ENCODE results near the gene CISD1.

The CISD1 gene

DNA sequence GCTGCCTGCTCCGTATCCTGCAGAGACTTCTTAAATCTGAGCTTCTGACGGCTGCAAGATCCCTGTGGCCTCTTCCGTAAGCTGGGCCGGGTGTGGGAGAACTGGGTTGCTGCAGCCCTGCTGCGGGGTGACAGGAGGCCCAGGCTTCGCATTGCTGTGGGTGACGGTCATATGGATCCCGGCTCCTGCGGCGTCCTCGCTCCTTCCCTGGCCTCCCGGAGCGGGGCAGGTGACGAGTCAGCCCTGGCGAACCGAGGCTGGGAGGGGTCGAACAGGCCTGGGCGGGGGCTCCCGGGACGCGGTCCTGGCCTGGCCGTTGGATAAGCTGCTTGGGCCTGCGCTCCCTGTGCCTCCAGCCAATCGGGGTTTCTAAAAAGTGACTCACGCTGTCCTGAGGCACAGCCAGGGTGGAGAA is 58.0 kb downstream of the CISD1 start:
- Histone ChIP-seq H3K9ac (ENCODE audit: low read depth in 1 of 2, low read length in 2 of 2) (no peak overlapping the region), H3K4me3 (ENCODE audit: low read length in 2 of 2) (no peak overlapping the region), H3K9me3 (ENCODE audit: control insufficient read depth in 2 of 2, low read length in 2 of 2) (no peaks in the 10 kb centered on the region), H3K27ac (ENCODE audit: low read depth in 2 of 2, low read length in 2 of 2) (no peak overlapping the region), H3K4me1 (ENCODE audit: control insufficient read depth in 2 of 2, insufficient read depth in 2 of 2, low read length in 2 of 2) (peaks cover 3 to 11% of the 10 kb centered on the region in 2 donors), H3K27me3 (ENCODE audit: control insufficient read depth in 2 of 2, insufficient read depth in 2 of 2, low read length in 2 of 2) (no peaks in the 10 kb centered on the region), H3K36me3 (ENCODE audit: control insufficient read depth in 2 of 2, insufficient read depth in 2 of 2, low read length in 2 of 2) (no peaks in the 10 kb centered on the region)

DNA sequence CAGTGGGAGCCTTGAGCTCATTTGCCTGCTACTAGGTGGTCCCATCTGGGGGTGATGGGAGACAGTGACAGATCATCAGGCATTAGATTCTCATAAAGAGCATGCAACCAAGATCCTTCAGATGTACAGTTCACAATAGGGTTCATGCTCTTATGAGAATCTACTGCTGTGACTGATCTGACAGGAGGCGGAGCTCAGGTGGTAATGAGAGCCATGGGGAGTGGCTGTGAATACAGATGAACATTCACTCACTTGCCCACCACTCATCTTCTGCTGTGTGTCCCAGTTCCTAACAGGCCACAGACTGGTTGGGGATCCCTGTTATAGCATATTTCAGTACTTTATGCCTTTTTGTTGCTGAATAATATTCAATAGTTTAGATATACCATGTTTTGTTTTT is 59.3 kb downstream of the CISD1 start:
- Histone ChIP-seq H3K9me3 (ENCODE audit: control insufficient read depth in 2 of 2, low read length in 2 of 2) (no peaks in the 10 kb centered on the region), H3K27me3 (ENCODE audit: control insufficient read depth in 2 of 2, insufficient read depth in 2 of 2, low read length in 2 of 2) (no peaks in the 10 kb centered on the region), H3K4me3 (ENCODE audit: low read length in 2 of 2) (no peak overlapping the region), H3K27ac (ENCODE audit: low read depth in 2 of 2, low read length in 2 of 2) (no peak overlapping the region), H3K9ac (ENCODE audit: low read depth in 1 of 2, low read length in 2 of 2) (no peak overlapping the region), H3K4me1 (ENCODE audit: control insufficient read depth in 2 of 2, insufficient read depth in 2 of 2, low read length in 2 of 2) (no peaks in the 10 kb centered on the region), H3K36me3 (ENCODE audit: control insufficient read depth in 2 of 2, insufficient read depth in 2 of 2, low read length in 2 of 2) (no peaks in the 10 kb centered on the region)

DNA sequence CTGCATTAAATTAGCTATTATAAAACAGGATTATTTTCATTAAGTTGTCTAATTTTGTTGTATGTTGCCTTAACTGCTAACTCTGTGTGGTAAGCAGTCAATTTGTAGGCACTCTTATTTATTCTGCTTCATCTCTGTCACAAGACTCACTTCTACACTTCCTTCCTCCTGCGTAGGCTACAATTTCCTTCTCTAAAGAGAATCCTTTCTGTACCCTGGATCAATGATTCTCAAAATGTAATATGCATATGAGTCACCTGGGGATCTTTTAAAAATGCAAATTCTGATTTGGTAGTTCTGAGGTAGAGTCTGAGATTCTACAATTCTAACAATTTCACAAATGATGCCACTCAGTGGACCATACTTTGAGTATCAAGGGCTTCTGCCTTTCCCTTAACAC is 61.5 kb downstream of the CISD1 start:
- Histone ChIP-seq H3K9me3 (ENCODE audit: control insufficient read depth in 2 of 2, low read length in 2 of 2) (no peaks in the 10 kb centered on the region), H3K27ac (ENCODE audit: low read depth in 2 of 2, low read length in 2 of 2) (no peak overlapping the region), H3K9ac (ENCODE audit: low read depth in 1 of 2, low read length in 2 of 2) (no peak overlapping the region), H3K36me3 (ENCODE audit: control insufficient read depth in 2 of 2, insufficient read depth in 2 of 2, low read length in 2 of 2) (no peaks in the 10 kb centered on the region), H3K27me3 (ENCODE audit: control insufficient read depth in 2 of 2, insufficient read depth in 2 of 2, low read length in 2 of 2) (no peaks in the 10 kb centered on the region), H3K4me1 (ENCODE audit: control insufficient read depth in 2 of 2, insufficient read depth in 2 of 2, low read length in 2 of 2) (peaks cover 0 to 4% of the 10 kb centered on the region in 2 donors), H3K4me3 (ENCODE audit: low read length in 2 of 2) (no peak overlapping the region)

DNA sequence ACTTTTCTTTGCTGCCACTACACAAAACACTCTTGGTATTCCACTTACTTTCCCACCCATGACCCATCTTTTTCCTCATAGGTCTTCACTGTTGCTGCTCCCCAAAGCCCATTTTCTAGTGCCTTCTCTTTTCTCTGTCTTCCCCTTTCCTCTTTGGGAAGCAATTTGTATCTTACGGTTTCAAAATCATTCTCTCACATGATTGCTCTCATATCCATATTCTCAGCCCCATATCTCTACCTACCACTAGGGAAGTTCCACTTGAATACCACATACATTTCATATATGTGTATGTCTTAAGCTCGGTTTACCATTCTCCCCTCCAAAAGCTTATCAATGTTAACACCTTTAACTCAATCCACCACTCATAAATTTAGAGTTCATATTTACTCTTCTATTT is 62.7 kb downstream of the CISD1 start:
- no peaks in the 10 kb centered on the region for H3K9me3 ChIP-seq (ENCODE audit: control insufficient read depth in 2 of 2, low read length in 2 of 2)
- no peak overlapping the region for H3K4me3 ChIP-seq (ENCODE audit: low read length in 2 of 2)
- no peaks in the 10 kb centered on the region for H3K36me3 ChIP-seq (ENCODE audit: control insufficient read depth in 2 of 2, insufficient read depth in 2 of 2, low read length in 2 of 2)
- peaks cover 8 to 11% of the 10 kb centered on the region in 2 donors for H3K4me1 ChIP-seq (ENCODE audit: control insufficient read depth in 2 of 2, insufficient read depth in 2 of 2, low read length in 2 of 2)
- H3K9ac ChIP-seq (ENCODE audit: low read depth in 1 of 2, low read length in 2 of 2), result no peak overlapping the region
- no peaks in the 10 kb centered on the region for H3K27me3 ChIP-seq (ENCODE audit: control insufficient read depth in 2 of 2, insufficient read depth in 2 of 2, low read length in 2 of 2)
- H3K27ac ChIP-seq (ENCODE audit: low read depth in 2 of 2, low read length in 2 of 2), result no peak overlapping the region

DNA sequence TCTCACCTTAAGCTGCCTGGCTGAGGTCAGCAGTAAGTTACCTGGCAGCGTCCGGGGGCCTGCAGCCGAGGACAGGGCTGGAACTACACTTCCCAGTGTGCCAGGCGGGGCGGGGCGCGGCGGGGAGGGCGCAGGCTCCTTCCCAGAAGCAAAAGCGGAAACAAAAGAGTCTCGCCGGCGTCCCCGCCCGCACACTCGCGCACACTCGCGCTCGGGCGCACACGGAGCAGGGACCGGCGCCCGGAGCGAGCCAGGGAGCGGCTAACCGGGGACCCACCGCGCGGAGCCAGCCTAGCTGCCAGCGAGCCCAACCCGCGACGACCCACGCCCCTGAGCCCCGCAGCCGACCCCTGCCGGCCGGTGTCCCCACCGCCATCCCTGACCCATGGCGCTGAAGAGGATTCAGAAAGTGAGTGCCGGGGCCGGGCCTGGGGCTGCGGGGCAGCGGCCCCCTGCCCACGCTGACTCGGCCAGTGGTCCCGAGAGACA is 65.9 kb downstream of the CISD1 start, which contains the start of gene UBE2D1:
TSS of gene UBE2D1 (plus strand) at position 190 of the 489 bp plus-strand sequence. CDS start at position 386, 196 bp downstream.
- Histone ChIP-seq H3K4me1 (ENCODE audit: control insufficient read depth in 2 of 2, insufficient read depth in 2 of 2, low read length in 2 of 2) (peaks cover 10 to 11% of the 10 kb centered on the region in 2 donors), H3K27ac (ENCODE audit: low read depth in 2 of 2, low read length in 2 of 2) (peak within 1 kb of the TSS; percentile 71 to 77), H3K27me3 (ENCODE audit: control insufficient read depth in 2 of 2, insufficient read depth in 2 of 2, low read length in 2 of 2) (no peaks in the 10 kb centered on the region), H3K9ac (ENCODE audit: low read depth in 1 of 2, low read length in 2 of 2) (peak within 1 kb of the TSS; percentile 87 to 89), H3K36me3 (ENCODE audit: control insufficient read depth in 2 of 2, insufficient read depth in 2 of 2, low read length in 2 of 2) (no peaks in the 10 kb centered on the region), H3K9me3 (ENCODE audit: control insufficient read depth in 2 of 2, low read length in 2 of 2) (no peaks in the 10 kb centered on the region), H3K4me3 (ENCODE audit: low read length in 2 of 2) (peak within 1 kb of the TSS; percentile 88 to 94)

DNA sequence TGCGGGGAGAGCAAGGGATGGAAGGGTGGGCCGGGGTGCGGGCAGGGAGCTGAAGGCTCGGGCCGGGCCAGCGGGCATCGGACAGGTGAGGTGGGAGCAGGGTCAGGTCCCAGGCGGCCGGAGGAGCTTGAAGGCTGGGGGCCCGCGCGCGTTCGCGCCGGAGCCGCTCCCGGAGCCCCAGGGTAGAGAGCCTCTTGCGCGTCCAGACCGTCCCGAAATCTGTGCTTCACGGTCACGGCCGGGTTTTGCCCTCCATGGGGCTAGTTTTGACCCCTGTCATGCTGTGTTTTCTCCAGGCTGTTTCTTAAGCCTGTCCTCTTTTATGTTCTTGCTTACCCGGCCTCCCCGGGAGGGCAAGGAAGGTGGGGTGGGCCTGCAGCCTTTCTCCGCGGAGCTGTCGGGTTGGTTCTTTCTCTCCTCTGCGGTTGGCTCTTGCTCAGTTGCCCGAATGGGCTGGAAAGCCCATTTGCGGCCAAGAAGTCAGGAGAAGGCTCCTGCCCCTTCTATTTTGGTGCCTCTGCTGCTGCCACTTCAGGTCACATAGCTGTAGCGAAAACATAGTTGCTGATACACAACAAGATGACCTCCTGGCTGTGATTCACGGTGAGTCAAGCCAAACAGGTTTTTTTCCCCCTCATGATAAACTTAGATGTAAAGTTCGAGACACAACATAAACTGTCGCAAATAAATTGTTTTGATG is 66.5 kb downstream of the CISD1 start:
- H3K36me3 ChIP-seq (ENCODE audit: control insufficient read depth in 2 of 2, insufficient read depth in 2 of 2, low read length in 2 of 2), result no peaks in the 10 kb centered on the region
- peak overlapping the region; percentile 87 to 89 for H3K9ac ChIP-seq (ENCODE audit: low read depth in 1 of 2, low read length in 2 of 2)
- peak overlapping the region; percentile 71 to 77 for H3K27ac ChIP-seq (ENCODE audit: low read depth in 2 of 2, low read length in 2 of 2)
- no peaks in the 10 kb centered on the region for H3K27me3 ChIP-seq (ENCODE audit: control insufficient read depth in 2 of 2, insufficient read depth in 2 of 2, low read length in 2 of 2)
- H3K4me3 ChIP-seq (ENCODE audit: low read length in 2 of 2), result peak overlapping the region; percentile 88 to 94
- H3K4me1 ChIP-seq (ENCODE audit: control insufficient read depth in 2 of 2, insufficient read depth in 2 of 2, low read length in 2 of 2), result peaks cover 10 to 11% of the 10 kb centered on the region in 2 donors
- H3K9me3 ChIP-seq (ENCODE audit: control insufficient read depth in 2 of 2, low read length in 2 of 2), result no peaks in the 10 kb centered on the region

DNA sequence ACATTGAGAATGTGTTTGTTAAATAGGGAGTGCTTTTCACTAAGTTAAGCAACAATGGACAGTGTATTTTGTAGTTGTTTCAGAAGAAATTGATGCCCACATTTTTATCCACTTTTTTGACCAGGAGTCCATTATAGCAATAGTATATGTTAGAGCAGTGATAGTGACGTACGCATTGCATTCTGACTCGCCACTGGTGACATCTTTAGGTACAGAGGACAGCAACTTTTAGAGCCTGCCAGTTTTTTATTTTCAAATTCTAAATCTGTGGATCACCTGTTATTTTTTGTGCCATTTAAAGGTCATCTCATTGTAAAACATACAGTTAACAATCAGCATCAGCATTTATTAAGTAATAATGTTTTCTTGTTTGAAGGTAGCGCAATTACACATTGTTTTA is 67.3 kb downstream of the CISD1 start:
- H3K27me3 ChIP-seq (ENCODE audit: control insufficient read depth in 2 of 2, insufficient read depth in 2 of 2, low read length in 2 of 2), result no peaks in the 10 kb centered on the region
- no peaks in the 10 kb centered on the region for H3K36me3 ChIP-seq (ENCODE audit: control insufficient read depth in 2 of 2, insufficient read depth in 2 of 2, low read length in 2 of 2)
- no peak overlapping the region for H3K9ac ChIP-seq (ENCODE audit: low read depth in 1 of 2, low read length in 2 of 2)
- H3K9me3 ChIP-seq (ENCODE audit: control insufficient read depth in 2 of 2, low read length in 2 of 2), result no peaks in the 10 kb centered on the region
- H3K4me3 ChIP-seq (ENCODE audit: low read length in 2 of 2), result peak overlapping the region; percentile 88 to 94
- H3K27ac ChIP-seq (ENCODE audit: low read depth in 2 of 2, low read length in 2 of 2), result no peak overlapping the region
- H3K4me1 ChIP-seq (ENCODE audit: control insufficient read depth in 2 of 2, insufficient read depth in 2 of 2, low read length in 2 of 2), result peaks cover 10 to 11% of the 10 kb centered on the region in 2 donors
